ENCODE measurements around the gene ULBP2. TPM values are rescaled to one million over a fixed set of nuclear protein-coding genes. Genes with fewer than 3 reads are reported as not detected.

ULBP2 gene
- total RNA-seq, 1 donor = 6.9 TPM

DNA sequence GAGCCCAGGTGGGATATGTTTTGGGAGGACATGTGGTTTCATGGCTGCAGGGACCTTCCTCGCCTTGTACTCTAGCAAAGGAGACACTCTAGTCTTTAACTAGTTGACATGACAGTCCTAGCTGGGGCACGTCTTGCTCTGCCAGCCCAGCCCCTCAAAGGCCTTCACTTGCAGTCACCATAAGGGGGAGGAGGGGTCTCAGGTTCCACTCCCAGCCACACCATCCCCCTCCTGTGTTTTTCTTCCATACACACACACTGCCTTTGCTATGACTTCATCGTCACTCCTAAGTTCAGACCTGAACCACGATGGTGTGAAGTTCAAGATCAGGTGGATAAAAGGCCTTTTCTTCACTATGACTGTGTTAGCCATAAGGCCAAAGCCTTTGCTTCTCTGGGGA lies 35.4 kb downstream of the ULBP2 start:
- no peak overlapping the region for H3K4me3 ChIP-seq (ENCODE audit: low read depth, low read length)
- no peak for TF ChIP-seq CTCF (IDR thresholded peaks at IDR 0.05; ENCODE audit: insufficient read depth, low read depth, low read length)
- no peak for DNase-seq (ENCODE audit: low read depth)

GRCh38 chr6:149978610-149979009 lies 36.8 kb downstream of the ULBP2 start:
- TF ChIP-seq CTCF (IDR thresholded peaks at IDR 0.05; ENCODE audit: insufficient read depth, low read depth, low read length) = no peak

DNA sequence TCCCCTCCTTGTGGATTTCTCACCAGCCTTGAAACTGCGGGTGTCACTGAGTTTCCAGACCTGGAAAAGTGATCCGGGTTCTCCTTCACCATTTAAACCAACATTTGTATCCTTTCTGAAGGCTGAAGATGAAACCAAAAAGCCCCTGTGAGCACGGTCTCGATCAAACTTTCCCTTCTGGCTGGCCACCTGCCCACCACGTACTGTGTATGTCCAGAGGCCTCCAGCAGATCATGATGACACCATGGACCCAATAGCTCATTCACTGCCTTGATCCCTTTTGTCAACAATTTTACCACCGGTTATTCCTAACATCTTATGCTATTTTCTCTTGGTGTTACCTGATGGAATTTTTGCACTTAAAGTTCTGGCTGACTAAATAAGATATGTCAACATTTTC lies 37.5 kb downstream of the ULBP2 start:
- TF ChIP-seq CTCF (IDR thresholded peaks at IDR 0.05; ENCODE audit: insufficient read depth, low read depth, low read length) = no peak
- no peak overlapping the region for H3K4me3 ChIP-seq (ENCODE audit: low read depth, low read length)
- no peak for DNase-seq (ENCODE audit: low read depth)

More at GRCh38 chr6:149978610-149979009, 36.8 kb downstream of the ULBP2 start:
- no peak overlapping the region for H3K4me3 ChIP-seq (ENCODE audit: low read depth, low read length)
- DNase-seq (ENCODE audit: low read depth) = no peak

- H3K4me3 ChIP-seq (ENCODE audit: low read depth, low read length) = no peak overlapping the region
Observed at GRCh38 chr6:149983145-149983544, 41.3 kb downstream of the ULBP2 start.

DNA sequence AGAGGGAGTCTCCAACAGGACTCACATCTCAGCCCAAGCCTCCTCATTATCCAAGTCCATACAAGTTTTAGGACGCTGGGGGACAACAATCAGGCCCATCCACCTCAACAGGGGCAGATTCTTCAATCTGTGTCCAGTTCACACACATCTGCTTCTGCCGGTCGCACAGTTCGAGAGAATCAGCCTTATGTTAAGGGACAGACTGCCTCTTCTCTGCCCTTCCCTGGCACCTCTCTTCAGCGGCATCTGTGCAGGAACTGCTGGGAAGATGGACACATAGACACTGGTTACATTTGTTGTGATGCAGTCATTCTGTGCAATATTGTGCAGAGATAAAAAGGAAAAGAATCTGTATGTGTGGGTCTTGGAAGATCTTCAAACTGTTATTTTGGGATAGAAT lies 43.0 kb downstream of the ULBP2 start:
- DNase-seq (ENCODE audit: low read depth) = no peak
- no peak overlapping the region for H3K4me3 ChIP-seq (ENCODE audit: low read depth, low read length)
- no peak for TF ChIP-seq CTCF (IDR thresholded peaks at IDR 0.05; ENCODE audit: insufficient read depth, low read depth, low read length)

More at GRCh38 chr6:149983145-149983544, 41.3 kb downstream of the ULBP2 start:
- TF ChIP-seq CTCF (IDR thresholded peaks at IDR 0.05; ENCODE audit: insufficient read depth, low read depth, low read length) = no peak
- DNase-seq (ENCODE audit: low read depth) = no peak

DNA sequence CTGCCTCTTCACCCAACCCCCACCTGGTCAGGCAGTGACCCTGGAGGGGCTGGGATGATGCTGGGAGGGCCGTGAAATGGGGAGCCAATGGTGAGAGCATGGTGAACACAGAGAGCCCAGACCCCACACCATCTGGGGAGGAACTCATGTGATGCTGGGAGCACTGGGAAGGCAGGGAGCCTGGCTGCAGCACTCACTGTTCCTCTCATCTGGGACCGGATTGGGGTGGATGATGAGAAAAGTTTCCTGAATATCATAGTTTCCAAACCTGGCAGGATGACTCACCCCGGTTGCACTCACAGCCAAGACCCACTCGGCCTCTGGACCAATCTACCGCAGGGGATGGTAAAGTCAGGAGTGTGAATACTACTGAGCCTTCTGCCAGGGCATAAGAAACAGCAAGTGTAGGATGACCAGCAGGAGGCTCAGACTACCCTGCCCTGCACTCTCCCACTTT lies 43.7 kb downstream of the ULBP2 start:
- TF ChIP-seq CTCF (IDR thresholded peaks at IDR 0.05; ENCODE audit: insufficient read depth, low read depth, low read length) = no peak
- no peak overlapping the region for H3K4me3 ChIP-seq (ENCODE audit: low read depth, low read length)
- DNase-seq (ENCODE audit: low read depth) = no peak

GRCh38 chr6:149987602-149988107 lies 45.8 kb downstream of the ULBP2 start:
- no peak for TF ChIP-seq CTCF (IDR thresholded peaks at IDR 0.05; ENCODE audit: insufficient read depth, low read depth, low read length)
- no peak for DNase-seq (ENCODE audit: low read depth)
- no peak overlapping the region for H3K4me3 ChIP-seq (ENCODE audit: low read depth, low read length)
